Progenitor cell of endocrine pancreas (in vitro differentiated cells): Measurements from ENCODE around the gene UBXN1. TPM values are rescaled to one million over a fixed set of nuclear protein-coding genes. Genes with fewer than 3 reads are reported as not detected.

Source experiments
- DNase-seq: peaks from one replicate; pipeline ENCODE4 v3.0.0; 2021; ENCODE audit warnings: low spot score; ENCODE audit not compliant: unreplicated experiment
- H3K27ac Mint-ChIP-seq: 2 replicates; pipeline ENCODE4 v1.8.0; 2021; ENCODE audit warnings: mild to moderate bottlenecking, moderate library complexity, mixed read lengths
- H3K27me3 Mint-ChIP-seq: 2 replicates; pipeline ENCODE4 v1.8.0; 2021; ENCODE audit warnings: mixed read lengths
- H3K36me3 Mint-ChIP-seq: 2 replicates; pipeline ENCODE4 v1.8.0; 2022; ENCODE audit warnings: mixed read lengths; ENCODE audit not compliant: insufficient read depth
- H3K4me1 Mint-ChIP-seq: 2 replicates; pipeline ENCODE4 v1.8.0; 2021; ENCODE audit warnings: low read depth, mixed read lengths
- H3K4me3 Mint-ChIP-seq: 2 replicates; pipeline ENCODE4 v1.8.0; 2021; ENCODE audit warnings: low read depth, mild to moderate bottlenecking, moderate library complexity, mixed read lengths
- H3K9me3 Mint-ChIP-seq: 2 replicates; pipeline ENCODE4 v1.8.0; 2021; ENCODE audit warnings: low read depth, mixed read lengths
- CTCF ChIP-seq: fragments of 200-600 bp; sonication (generic); IDR thresholded peaks from one replicate; pipeline ENCODE4 v1.5.0; 2021; ENCODE audit warnings: antibody characterized with exemption, mild to moderate bottlenecking; ENCODE audit not compliant: unreplicated experiment
- total RNA-seq: library from RNA; stranded (reverse); gene quantifications from 2 replicates; pipeline ENCODE4 v1.2.1, GENCODE V29; 2021

UBXN1 gene
- total RNA-seq, 1 donor from 2014 or later = 102 TPM

- Mint-ChIP-seq H3K4me3 (no peak overlapping the region), H3K27ac (no peak overlapping the region), H3K27me3 (no peaks in the 10 kb centered on the region), H3K36me3 (peaks cover 6% of the 10 kb centered on the region), H3K4me1 (no peaks in the 10 kb centered on the region), H3K9me3 (no peaks in the 10 kb centered on the region)
- no peak for DNase-seq
- no peak for TF ChIP-seq CTCF
These were observed 8.9 kb upstream of the UBXN1 start for GRCh38 chr11:62687508-62688396.

DNA sequence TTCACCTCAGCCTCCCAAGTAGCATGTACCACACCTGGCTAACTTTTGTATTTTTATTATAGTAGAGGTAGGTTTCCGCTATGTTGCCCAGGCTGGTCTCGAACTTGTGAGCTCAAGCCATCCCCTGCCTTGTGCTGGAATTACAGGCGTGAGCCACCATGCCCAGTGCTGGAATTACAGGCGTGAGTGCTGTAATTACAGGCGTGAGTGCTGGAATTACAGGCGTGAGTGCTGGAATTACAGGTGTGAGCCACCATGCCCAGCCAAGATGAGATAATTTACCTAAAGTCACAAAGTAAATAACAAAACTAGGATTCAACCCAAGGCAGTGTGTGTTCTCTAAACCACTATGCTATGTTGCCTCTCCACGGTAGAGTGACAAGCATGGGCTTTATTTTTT, 3.6 kb upstream of the UBXN1 start:
- H3K9me3 Mint-ChIP-seq = no peaks in the 10 kb centered on the region
- peaks cover 4% of the 10 kb centered on the region for H3K36me3 Mint-ChIP-seq
- H3K27ac Mint-ChIP-seq = no peak overlapping the region
- H3K4me3 Mint-ChIP-seq = no peak overlapping the region
- H3K4me1 Mint-ChIP-seq = peaks cover 8% of the 10 kb centered on the region
- no peak for TF ChIP-seq CTCF
- DNase-seq = no peak
- no peaks in the 10 kb centered on the region for H3K27me3 Mint-ChIP-seq

DNA sequence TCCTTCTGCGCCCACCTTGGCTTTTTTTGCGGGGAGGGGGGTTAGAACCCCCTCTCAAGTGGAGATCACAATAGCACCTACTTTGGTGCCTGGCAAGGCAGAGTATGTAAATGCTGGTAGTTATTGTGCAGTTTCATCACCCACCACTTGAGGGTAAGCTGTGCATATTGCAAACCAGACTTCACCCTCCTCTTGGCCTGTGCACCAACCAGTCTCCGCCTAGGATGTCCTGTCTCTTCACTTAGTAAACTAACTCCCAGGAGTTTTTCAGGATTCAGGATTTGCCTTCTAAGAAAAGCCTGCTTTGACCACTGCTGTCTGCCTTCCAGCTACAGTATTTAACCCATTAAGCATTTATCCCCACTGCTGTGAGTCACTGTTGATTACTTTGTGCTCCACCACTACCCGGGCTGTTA, 2.0 kb upstream of the UBXN1 start:
- peak overlapping the region; percentile 47 for H3K4me3 Mint-ChIP-seq
- no peak for DNase-seq
- TF ChIP-seq CTCF = peak; percentile 50
- H3K27ac Mint-ChIP-seq = peak overlapping the region; percentile 83
- H3K9me3 Mint-ChIP-seq = no peaks in the 10 kb centered on the region
- peaks cover 8% of the 10 kb centered on the region for H3K36me3 Mint-ChIP-seq
- peaks cover 11% of the 10 kb centered on the region for H3K4me1 Mint-ChIP-seq
- H3K27me3 Mint-ChIP-seq = no peaks in the 10 kb centered on the region

- no peaks in the 10 kb centered on the region for H3K9me3 Mint-ChIP-seq
These were observed 472 bp downstream of the UBXN1 start for GRCh38 chr11:62678433-62678769.

DNA sequence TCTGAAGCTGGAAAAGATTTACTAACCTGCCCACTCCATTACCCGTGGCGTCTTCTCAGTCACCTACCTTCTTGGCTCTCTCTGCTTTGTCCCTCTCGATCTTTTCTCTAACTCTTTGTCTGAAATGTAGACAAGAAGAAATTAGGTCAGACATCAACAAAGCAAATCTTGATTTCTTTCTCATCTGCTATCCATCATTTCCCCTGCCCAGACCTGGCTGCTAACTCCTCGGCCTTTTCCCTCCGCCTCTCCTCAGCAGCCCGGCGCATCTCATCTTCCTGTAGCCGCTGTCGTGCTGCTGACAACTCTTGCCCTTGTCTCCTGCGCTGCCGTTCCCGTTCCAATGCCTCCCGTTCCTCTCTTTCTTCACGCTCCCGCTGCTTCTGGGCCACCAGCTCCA, 1.2 kb downstream of the UBXN1 start:
- H3K36me3 Mint-ChIP-seq = peaks cover 12% of the 10 kb centered on the region
- no peaks in the 10 kb centered on the region for H3K27me3 Mint-ChIP-seq
- peak overlapping the region; percentile 86 for H3K27ac Mint-ChIP-seq
- peak overlapping the region; percentile 86 for H3K4me3 Mint-ChIP-seq
- H3K9me3 Mint-ChIP-seq = no peaks in the 10 kb centered on the region
- peaks cover 12% of the 10 kb centered on the region for H3K4me1 Mint-ChIP-seq
- TF ChIP-seq CTCF = no peak
- DNase-seq = no peak

More at GRCh38 chr11:62678433-62678769, 472 bp downstream of the UBXN1 start:
- TF ChIP-seq CTCF = no peak
- Mint-ChIP-seq H3K4me3 (peak overlapping the region; percentile 86), H3K27ac (peak overlapping the region; percentile 92), H3K27me3 (no peaks in the 10 kb centered on the region), H3K36me3 (peaks cover 12% of the 10 kb centered on the region), H3K4me1 (peaks cover 12% of the 10 kb centered on the region)
- no peak for DNase-seq
